Activated T-cell treated with anti-CD3 and anti-CD28 coated beads, Interleukin-2, amount 50 U/mL, for 24 hours (primary cell): ENCODE measurements around the gene CCR8.
A peak's percentile ranks its signal among the peaks of the same experiment; 100 is the strongest.

Experiments used
- DNase-seq: peaks from one replicate; pipeline ENCODE4 v3.0.0-alpha.2; 2020
- H3K27ac Mint-ChIP-seq: 2 replicates; pipeline ENCODE4 v1.8.0; 2020; ENCODE audit warnings: mild to moderate bottlenecking, mixed read lengths
- H3K27me3 Mint-ChIP-seq: 2 replicates; pipeline ENCODE4 v1.8.0; 2020; ENCODE audit warnings: mixed read lengths
- H3K36me3 Mint-ChIP-seq: 2 replicates; pipeline ENCODE4 v1.8.0; 2020; ENCODE audit warnings: low read depth, mixed read lengths
- H3K4me1 Mint-ChIP-seq: 2 replicates; pipeline ENCODE4 v1.8.0; 2020; ENCODE audit warnings: low read depth, mixed read lengths
- H3K4me3 Mint-ChIP-seq: 2 replicates; pipeline ENCODE4 v1.8.0; 2020; ENCODE audit warnings: mild to moderate bottlenecking, moderate library complexity, mixed read lengths
- H3K9me3 Mint-ChIP-seq: 2 replicates; pipeline ENCODE4 v1.8.0; 2020; ENCODE audit warnings: mixed read lengths

The CCR8 gene, protein sequence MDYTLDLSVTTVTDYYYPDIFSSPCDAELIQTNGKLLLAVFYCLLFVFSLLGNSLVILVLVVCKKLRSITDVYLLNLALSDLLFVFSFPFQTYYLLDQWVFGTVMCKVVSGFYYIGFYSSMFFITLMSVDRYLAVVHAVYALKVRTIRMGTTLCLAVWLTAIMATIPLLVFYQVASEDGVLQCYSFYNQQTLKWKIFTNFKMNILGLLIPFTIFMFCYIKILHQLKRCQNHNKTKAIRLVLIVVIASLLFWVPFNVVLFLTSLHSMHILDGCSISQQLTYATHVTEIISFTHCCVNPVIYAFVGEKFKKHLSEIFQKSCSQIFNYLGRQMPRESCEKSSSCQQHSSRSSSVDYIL

DNA sequence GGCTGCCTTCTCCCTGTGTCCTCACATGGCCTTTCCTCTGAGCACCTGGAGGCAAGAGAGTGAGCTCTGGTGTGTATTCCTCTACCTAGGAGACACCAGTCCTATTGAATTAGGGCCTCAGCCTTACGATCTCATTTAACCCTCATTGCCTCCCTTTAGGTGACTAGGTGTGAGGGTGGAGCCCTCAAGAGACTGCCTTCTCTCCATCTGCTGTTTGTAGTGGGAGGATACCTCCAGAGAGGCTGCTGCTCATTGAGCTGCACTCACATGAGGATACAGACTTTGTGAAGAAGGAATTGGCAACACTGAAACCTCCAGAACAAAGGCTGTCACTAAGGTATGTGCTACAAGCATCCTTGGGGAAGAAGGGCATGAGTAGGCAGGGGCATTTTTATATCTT, at the start of gene CCR8:
Gene CCR8 (plus strand): TSS at position 217 of the 400 bp plus-strand sequence. CDS start 2,623 bp downstream, outside the sequence.
- Mint-ChIP-seq H3K36me3 (no peaks in the 10 kb centered on the region), H3K4me3 (no peak within 1 kb of the TSS), H3K4me1 (peaks cover 39% of the 10 kb centered on the region), H3K9me3 (no peaks in the 10 kb centered on the region), H3K27me3 (no peaks in the 10 kb centered on the region), H3K27ac (peak within 1 kb of the TSS; percentile 80)
- no peak for DNase-seq

DNA sequence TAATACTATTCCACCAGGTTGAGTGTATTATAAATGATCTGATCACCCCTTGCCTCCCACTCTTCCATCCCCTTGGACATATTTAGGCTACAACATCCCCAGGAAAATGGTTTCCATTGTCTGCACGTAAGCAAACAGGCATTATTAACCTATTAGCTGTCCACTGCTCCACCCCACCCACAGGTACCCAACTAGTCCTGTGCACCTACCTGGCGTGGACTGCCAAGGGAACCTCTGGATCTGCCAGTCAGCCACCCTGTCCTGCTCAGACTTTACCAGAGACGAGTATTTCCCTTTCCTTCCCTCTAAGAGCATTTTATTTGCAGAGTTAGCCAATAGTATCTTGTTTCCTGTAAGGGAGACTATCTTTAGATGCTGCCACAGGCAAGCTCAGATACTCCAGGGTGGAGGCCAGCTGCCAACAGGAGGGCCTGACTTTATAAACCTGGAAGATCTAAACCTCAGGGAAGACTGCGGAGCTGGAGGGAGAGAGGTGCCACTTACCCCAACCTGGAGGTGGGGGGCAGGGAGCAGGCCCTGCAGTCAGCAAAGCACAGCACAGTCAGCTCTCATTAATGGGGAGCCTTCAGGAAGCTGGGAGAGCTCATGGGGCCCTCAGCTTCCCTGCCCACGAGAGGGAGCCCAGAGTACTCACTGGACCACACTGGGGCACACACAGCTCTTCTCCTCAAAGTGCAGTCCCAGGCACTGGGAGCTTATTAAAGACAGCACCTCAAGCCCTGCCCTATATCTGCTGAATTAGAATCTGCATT, 49.6 kb upstream of the CCR8 start, which contains the start of gene CX3CR1:
Gene CX3CR1 (minus strand): TSS at position 292 of the 773 bp plus-strand sequence. CDS start 13,527 bp downstream, outside the sequence.
- Mint-ChIP-seq H3K27me3 (no peaks in the 10 kb centered on the region), H3K4me1 (peaks cover 11% of the 10 kb centered on the region), H3K27ac (no peak within 1 kb of the TSS), H3K9me3 (no peaks in the 10 kb centered on the region), H3K4me3 (no peak within 1 kb of the TSS), H3K36me3 (no peaks in the 10 kb centered on the region)
- no peak for DNase-seq

DNA sequence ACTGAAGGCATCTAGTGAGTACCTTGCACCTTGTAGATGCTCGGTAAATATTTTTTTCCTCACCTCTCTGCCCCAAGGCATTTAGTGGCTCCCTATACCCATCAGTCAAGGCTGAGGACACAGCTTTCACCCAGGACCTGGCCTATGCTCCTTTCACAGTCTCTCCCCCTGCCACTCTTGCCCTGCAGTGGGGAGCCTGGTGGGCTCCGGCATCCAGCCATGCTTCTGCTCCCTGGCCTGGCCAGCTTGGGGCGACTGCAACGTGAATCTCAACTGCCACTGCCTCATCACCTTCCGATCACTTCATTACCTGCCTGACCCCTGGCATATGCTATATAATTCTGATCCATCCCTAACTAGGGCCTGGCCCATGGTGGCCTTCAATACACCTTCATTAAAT, 48.9 kb upstream of the CCR8 start:
- Mint-ChIP-seq H3K36me3 (no peaks in the 10 kb centered on the region), H3K27ac (no peak overlapping the region), H3K4me1 (peaks cover 11% of the 10 kb centered on the region), H3K4me3 (no peak overlapping the region), H3K9me3 (no peaks in the 10 kb centered on the region), H3K27me3 (no peaks in the 10 kb centered on the region)
- DNase-seq, result no peak

DNA sequence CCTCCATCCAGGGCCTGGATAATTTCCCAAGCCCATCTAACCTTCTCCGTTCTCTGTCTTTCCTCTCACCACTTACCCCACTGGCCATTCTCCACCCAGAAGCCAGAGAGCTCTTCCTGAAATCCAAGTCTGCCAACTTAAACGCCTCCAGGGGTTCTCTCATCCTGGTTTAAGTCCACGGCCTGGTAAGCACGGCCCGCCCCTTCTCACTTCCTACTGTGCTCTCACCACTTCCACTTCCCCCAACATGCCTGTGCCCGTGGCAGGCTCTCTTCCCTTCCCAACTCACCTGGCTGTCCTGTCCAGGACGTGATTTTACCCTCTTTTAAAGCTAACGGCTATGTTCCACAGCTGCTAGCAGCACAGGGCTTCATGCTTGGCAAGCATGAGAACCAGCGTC, 48.0 kb upstream of the CCR8 start:
- no peaks in the 10 kb centered on the region for H3K27me3 Mint-ChIP-seq

DNA sequence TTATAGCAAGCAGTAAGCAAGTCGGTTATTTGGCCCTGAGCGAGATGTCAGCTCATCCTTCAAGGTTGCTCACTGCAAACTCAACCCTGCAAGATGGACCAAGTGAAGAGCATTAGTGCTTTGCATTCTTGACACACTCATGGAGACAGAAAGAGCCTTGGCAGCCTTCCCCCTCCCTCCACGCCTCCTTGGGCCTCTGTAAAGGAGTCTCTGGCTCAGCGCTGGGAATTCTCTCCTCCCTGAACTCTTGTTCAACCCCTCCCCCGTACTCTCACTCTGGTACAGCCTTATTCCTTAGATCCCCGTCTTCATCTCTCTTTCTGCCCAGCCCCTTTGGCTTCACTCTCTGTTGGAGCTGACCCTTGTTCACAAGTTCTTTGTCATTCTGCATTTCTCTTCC, 47.5 kb upstream of the CCR8 start:
- H3K27ac Mint-ChIP-seq, result no peak overlapping the region
- no peaks in the 10 kb centered on the region for H3K27me3 Mint-ChIP-seq
- H3K4me3 Mint-ChIP-seq, result no peak overlapping the region
- DNase-seq, result no peak
- no peaks in the 10 kb centered on the region for H3K9me3 Mint-ChIP-seq
- no peaks in the 10 kb centered on the region for H3K36me3 Mint-ChIP-seq
- peaks cover 9% of the 10 kb centered on the region for H3K4me1 Mint-ChIP-seq

More for the DNA sequence above, 48.0 kb upstream of the CCR8 start:
- Mint-ChIP-seq H3K9me3 (no peaks in the 10 kb centered on the region), H3K4me3 (no peak overlapping the region), H3K4me1 (peaks cover 11% of the 10 kb centered on the region), H3K36me3 (no peaks in the 10 kb centered on the region), H3K27ac (no peak overlapping the region)
- DNase-seq, result no peak

DNA sequence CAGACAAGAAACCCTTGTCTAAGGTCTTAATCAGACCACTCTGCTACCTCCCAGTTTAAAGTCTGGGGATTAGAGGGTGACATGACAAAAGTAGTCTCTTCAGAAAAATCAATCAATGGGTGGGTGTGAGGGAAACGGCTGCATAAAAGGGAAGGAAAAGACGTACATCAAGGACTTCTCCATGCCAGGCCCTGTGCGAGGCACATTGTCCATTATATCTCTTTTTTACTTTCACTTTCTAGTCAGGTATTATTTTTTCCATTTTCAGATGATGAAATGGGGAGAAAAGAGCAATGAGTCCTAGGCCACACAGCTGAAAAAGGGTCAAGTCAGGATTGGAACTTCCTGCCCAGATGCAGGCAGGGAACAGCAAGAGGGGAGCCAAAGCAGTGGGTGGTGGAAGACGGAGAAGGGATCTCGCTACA, 45.0 kb upstream of the CCR8 start:
- Mint-ChIP-seq H3K36me3 (no peaks in the 10 kb centered on the region), H3K4me1 (peaks cover 20% of the 10 kb centered on the region), H3K27ac (no peak overlapping the region), H3K9me3 (no peaks in the 10 kb centered on the region), H3K4me3 (no peak overlapping the region), H3K27me3 (no peaks in the 10 kb centered on the region)
- no peak for DNase-seq

DNA sequence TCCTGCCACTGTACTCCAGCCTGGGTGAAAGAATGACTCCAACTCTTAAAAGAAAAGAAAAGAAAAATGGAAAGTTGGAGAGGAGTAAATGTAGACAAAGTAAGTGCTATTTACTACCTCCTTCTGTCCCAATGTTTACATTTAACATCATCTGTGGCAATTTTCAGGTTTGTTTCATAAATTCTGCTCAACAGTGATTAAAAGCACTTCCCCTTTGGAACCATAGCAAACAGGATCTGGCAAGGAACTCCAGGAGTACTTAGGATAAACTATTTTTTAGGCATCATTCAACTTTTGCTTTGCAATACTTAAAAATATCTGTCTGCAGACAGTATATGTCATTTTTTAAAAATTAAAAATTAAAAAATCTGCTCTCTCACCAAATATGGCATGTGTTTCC, 44.2 kb upstream of the CCR8 start:
- no peaks in the 10 kb centered on the region for H3K36me3 Mint-ChIP-seq
- peaks cover 25% of the 10 kb centered on the region for H3K4me1 Mint-ChIP-seq
- DNase-seq, result no peak
- H3K9me3 Mint-ChIP-seq, result no peaks in the 10 kb centered on the region
- H3K27me3 Mint-ChIP-seq, result no peaks in the 10 kb centered on the region
- no peak overlapping the region for H3K4me3 Mint-ChIP-seq
- no peak overlapping the region for H3K27ac Mint-ChIP-seq

DNA sequence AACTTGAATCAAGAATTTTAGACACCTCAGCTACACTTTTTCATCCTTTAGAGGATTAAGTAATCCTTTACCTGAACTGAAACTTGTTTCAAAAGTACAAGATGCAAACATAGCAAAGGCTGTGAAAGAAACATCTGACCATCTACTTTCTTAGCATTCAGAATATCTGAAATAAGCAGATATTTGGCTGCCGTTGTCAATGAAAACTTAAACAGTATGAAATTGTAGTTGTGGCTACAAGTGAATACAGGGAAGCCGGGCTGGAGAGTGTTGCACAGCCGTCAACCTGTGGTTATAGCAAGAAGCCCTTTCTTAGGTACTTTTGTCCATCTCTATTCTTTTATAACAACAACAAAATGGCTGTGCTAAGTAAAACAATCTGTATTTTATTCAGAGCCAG, 42.7 kb upstream of the CCR8 start:
- no peaks in the 10 kb centered on the region for H3K36me3 Mint-ChIP-seq
- H3K4me1 Mint-ChIP-seq, result peaks cover 28% of the 10 kb centered on the region
- no peak overlapping the region for H3K27ac Mint-ChIP-seq
- H3K4me3 Mint-ChIP-seq, result no peak overlapping the region
- DNase-seq, result no peak
- H3K27me3 Mint-ChIP-seq, result no peaks in the 10 kb centered on the region
- no peaks in the 10 kb centered on the region for H3K9me3 Mint-ChIP-seq

DNA sequence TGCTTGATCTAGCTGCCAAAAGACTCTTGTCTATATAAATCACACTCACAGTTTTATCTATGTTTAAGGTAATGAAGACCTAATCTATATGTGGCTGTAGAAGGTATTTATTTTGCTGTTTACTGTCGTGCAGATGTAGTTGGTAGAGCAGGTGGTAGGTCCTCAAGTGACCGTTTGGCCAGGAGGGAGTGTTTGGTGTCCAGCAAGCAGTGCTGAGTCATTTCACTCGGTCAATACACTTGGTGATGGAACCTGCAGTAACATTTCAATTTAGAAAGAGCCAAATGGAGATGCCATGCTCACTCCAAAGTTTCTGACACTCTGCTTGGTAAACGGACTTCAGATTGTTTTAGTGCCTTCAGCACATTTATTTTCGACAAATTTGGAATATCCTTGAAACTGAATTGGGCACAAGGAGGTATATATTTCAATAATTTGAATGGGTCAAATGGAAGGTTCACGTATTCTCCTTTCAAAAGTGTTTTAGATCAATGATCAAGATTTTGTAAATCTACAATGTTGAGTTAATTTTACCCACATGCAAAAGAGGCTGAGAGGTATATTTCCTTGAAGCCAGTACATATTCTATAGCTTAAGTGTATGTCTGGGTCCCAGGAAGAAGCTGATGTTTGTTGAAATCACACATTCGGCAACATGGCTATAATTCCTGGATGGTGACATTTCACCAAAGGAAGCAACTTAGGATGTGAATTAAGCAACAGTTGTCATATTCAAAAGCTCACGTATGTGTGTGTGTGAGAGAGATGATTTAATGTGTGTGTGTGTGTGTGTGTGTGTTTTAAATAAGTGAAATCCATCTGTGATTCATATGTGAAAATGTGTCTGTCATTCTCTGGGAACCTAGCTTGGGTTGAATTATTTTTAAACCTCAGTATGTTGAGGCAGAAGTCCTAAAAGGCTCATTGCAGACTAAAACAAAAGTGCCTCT, 42.0 kb upstream of the CCR8 start:
- Mint-ChIP-seq H3K4me3 (no peak overlapping the region), H3K27ac (no peak overlapping the region), H3K27me3 (no peaks in the 10 kb centered on the region), H3K4me1 (peaks cover 34% of the 10 kb centered on the region), H3K36me3 (no peaks in the 10 kb centered on the region), H3K9me3 (no peaks in the 10 kb centered on the region)
- no peak for DNase-seq

DNA sequence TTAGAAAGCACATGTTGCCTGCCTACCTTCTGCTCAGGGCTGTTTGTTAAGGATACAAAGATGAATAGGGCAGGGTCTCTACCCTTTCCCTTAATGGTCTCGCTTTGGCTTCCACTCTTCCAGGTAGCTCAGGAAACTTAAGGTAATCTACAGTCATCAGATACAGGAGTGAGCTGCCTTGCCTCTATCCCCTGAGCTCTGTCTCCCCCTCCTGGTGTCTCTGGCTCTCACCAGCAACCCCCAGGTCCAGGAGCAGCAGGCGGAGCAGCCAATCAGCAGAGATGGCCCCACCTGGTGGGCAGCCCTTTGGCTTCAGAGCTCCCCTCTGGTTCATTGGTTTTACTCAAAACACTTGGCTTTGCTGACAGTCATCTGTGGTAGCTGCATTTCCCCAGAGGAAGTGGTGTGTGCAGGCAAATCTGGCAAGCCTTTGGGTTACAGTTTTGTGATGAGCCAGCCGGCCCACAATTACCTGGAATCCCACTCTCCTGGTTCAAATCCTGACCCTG, 41.2 kb upstream of the CCR8 start:
- no peaks in the 10 kb centered on the region for H3K9me3 Mint-ChIP-seq
- no peak overlapping the region for H3K4me3 Mint-ChIP-seq
- DNase-seq, result peak; percentile 83

DNA sequence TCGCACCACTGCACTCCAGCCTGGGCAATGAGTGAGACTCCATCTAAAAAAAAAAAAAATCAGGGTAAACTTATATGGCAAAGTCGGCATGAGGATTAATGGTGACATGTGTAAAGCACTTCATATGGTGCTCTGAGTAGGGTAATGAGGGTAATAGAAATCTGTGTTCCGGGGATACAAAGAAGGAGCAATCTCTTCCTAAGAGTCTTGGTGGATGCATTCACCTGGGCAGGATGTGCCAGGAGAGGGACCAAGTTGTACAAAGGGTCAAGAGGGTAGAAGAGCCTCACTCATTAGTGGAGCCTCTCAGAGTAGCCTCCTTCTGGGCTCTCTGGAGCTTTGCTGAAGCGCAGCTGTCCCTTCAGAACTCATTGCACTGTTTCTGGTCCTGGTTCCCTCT, 40.4 kb upstream of the CCR8 start:
- Mint-ChIP-seq H3K27ac (no peak overlapping the region), H3K9me3 (no peaks in the 10 kb centered on the region), H3K4me1 (peaks cover 38% of the 10 kb centered on the region), H3K36me3 (no peaks in the 10 kb centered on the region), H3K4me3 (no peak overlapping the region), H3K27me3 (no peaks in the 10 kb centered on the region)
- DNase-seq, result no peak

More for the DNA sequence above, 41.2 kb upstream of the CCR8 start:
- Mint-ChIP-seq H3K36me3 (no peaks in the 10 kb centered on the region), H3K27me3 (no peaks in the 10 kb centered on the region), H3K27ac (peak overlapping the region; percentile 6), H3K4me1 (peaks cover 39% of the 10 kb centered on the region)

DNA sequence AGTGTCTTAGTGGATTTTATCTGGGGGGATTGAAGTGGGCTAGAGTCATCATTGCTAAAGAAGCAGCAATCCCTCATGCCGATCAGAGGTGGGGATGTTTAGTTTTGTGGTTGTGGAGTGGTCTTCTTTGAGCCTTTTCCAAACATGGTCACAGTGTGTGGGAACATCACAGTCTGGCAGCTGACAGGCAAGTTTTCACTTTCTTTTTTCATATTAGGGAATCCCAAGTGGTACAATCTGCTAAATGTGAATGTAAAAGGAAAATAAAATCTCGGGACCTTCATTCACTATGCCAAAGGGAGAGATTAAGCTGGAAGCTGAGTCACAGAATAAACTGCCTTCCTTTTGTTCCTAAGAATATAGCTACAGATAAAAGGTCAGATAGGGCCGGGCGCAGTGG, 39.3 kb upstream of the CCR8 start:
- Mint-ChIP-seq H3K27me3 (no peaks in the 10 kb centered on the region), H3K4me1 (peaks cover 42% of the 10 kb centered on the region), H3K27ac (no peak overlapping the region), H3K36me3 (no peaks in the 10 kb centered on the region), H3K9me3 (no peaks in the 10 kb centered on the region), H3K4me3 (no peak overlapping the region)
- no peak for DNase-seq

DNA sequence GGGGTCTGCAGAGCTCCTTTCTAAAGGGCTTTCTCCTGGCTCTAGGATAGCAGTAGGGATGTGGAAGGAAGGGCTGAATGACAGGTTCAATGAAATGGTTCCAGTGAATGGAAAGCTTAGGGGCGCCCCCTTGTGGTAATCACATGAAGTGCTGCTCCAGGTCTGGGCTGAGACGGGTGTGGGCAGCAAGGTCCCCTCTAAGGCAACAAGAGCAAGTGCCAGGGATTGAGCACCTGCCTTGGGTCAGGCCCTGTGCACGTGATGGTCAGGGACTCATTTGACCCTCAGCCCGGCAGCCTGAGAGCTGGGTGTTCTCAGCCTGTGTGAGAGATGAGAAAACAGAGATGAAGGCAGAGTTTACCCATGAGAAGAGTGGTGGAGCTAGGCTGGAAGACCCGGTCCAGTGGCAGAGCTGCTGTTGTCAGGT, 37.6 kb upstream of the CCR8 start:
- Mint-ChIP-seq H3K27me3 (no peaks in the 10 kb centered on the region), H3K4me1 (peaks cover 52% of the 10 kb centered on the region), H3K9me3 (no peaks in the 10 kb centered on the region), H3K4me3 (no peak overlapping the region), H3K27ac (peak overlapping the region; percentile 73), H3K36me3 (no peaks in the 10 kb centered on the region)
- DNase-seq, result peak; percentile 85

DNA sequence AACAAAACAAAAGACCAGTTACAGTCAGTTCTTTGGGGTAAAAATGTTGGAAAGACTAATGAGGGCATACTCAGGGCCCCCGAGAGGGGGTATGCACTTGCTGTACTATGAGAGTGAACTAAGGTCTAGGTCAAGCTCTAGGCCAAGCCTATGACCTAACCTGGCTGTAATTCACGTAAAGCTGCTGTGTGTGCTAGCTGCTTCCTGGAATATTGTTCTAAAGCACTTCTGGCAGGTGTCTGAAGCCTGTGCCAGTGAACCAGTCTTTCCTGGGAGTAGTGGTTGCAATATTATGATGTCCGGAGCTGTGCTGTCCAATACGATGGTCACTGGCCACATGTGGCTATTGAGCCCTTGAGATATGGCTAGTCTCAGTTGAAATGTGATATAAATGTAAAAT, 36.5 kb upstream of the CCR8 start:
- H3K36me3 Mint-ChIP-seq, result no peaks in the 10 kb centered on the region
- peaks cover 52% of the 10 kb centered on the region for H3K4me1 Mint-ChIP-seq
- no peaks in the 10 kb centered on the region for H3K27me3 Mint-ChIP-seq
- no peaks in the 10 kb centered on the region for H3K9me3 Mint-ChIP-seq
- no peak overlapping the region for H3K4me3 Mint-ChIP-seq
- no peak for DNase-seq
- no peak overlapping the region for H3K27ac Mint-ChIP-seq
